HG02884 (cell line): Measurements from ENCODE around the gene GPX2.

Experiments used
- ATAC-seq: cut with Tn5 transposase; IDR thresholded peaks from one replicate; pipeline ENCODE4 v1.9.1; 2021; ENCODE audit warnings: mild to moderate bottlenecking, moderate library complexity; ENCODE audit not compliant: unreplicated experiment

Gene GPX2

GRCh38 chr14:64940336-64940910 lies 2.1 kb downstream of the GPX2 start:
- no peak for ATAC-seq

GRCh38 chr14:64939817-64940190 lies 2.7 kb downstream of the GPX2 start:
- ATAC-seq, result no peak

GRCh38 chr14:64938972-64939816 lies 3.4 kb downstream of the GPX2 start:
- ATAC-seq, result no peak

- ATAC-seq, result no peak
These were observed 4.7 kb downstream of the GPX2 start for GRCh38 chr14:64937821-64938193.

- no peak for ATAC-seq
These were observed 5.2 kb downstream of the GPX2 start for GRCh38 chr14:64937171-64937820.

GRCh38 chr14:64935508-64935907 lies 7.0 kb downstream of the GPX2 start:
- no peak for ATAC-seq

GRCh38 chr14:64934338-64934929 lies 8.1 kb downstream of the GPX2 start:
- ATAC-seq, result no peak

GRCh38 chr14:64932231-64932630 lies 10.3 kb downstream of the GPX2 start:
- ATAC-seq, result no peak

- ATAC-seq, result no peak
These were observed 11.4 kb downstream of the GPX2 start for GRCh38 chr14:64931123-64931522.

- no peak for ATAC-seq
These were observed 12.3 kb downstream of the GPX2 start for GRCh38 chr14:64930085-64930843.

GRCh38 chr14:64929014-64929359 lies 13.6 kb downstream of the GPX2 start:
- no peak for ATAC-seq

- no peak for ATAC-seq
These were observed 14.1 kb downstream of the GPX2 start for GRCh38 chr14:64928239-64929013.

- ATAC-seq, result no peak
These were observed 15.5 kb downstream of the GPX2 start for GRCh38 chr14:64927031-64927430.

- ATAC-seq, result no peak
These were observed 16.0 kb downstream of the GPX2 start for GRCh38 chr14:64926398-64926995.

- ATAC-seq, result no peak
These were observed 19.5 kb downstream of the GPX2 start for GRCh38 chr14:64923015-64923414.

- no peak for ATAC-seq
These were observed 22.1 kb downstream of the GPX2 start for GRCh38 chr14:64920465-64920864.

GRCh38 chr14:64919618-64920017 lies 22.9 kb downstream of the GPX2 start:
- no peak for ATAC-seq

GRCh38 chr14:64919215-64919614 lies 23.3 kb downstream of the GPX2 start:
- no peak for ATAC-seq

- ATAC-seq, result no peak
These were observed 24.3 kb downstream of the GPX2 start for GRCh38 chr14:64918216-64918615.

GRCh38 chr14:64915797-64916196 lies 26.7 kb downstream of the GPX2 start:
- ATAC-seq, result no peak
